ENCODE data around the gene ASAP2.

ASAP2 gene

GRCh38 chr2:9309147-9309546 lies 102.5 kb downstream of the ASAP2 start:
- ATAC-seq (ENCODE audit: insufficient read depth, low read depth) (no peak), DNase-seq (no peak)
- Histone ChIP-seq H3K4me2 (ENCODE audit: insufficient read depth, low read length) (no peak overlapping the region), H4K20me1 (ENCODE audit: insufficient read depth, low read length) (peaks cover 9% of the 10 kb centered on the region; the same call in 1 of the 2 replicates), H3K4me1 (ENCODE audit: insufficient read depth, low read length) (no peaks in the 10 kb centered on the region), H3K27ac (ENCODE audit: low read length) (no peak overlapping the region), H3K79me2 (ENCODE audit: insufficient read depth, low read length) (no peaks in the 10 kb centered on the region), H2AFZ (ENCODE audit: low read depth, low read length) (no peak overlapping the region), H3K27me3 (ENCODE audit: insufficient read depth, low read length, poor library complexity) (no peaks in the 10 kb centered on the region), H3K4me3 (ENCODE audit: low read depth in 1 of 2, low read length in 2 of 2) (no peak overlapping the region), H3K36me3 (ENCODE audit: insufficient read depth, low read length) (no peaks in the 10 kb centered on the region), H3K9me3 (ENCODE audit: insufficient read depth, low read length, severe bottlenecking) (no peaks in the 10 kb centered on the region), H3K9ac (ENCODE audit: low read depth, low read length) (no peak overlapping the region)
- no peak for TF ChIP-seq EZH2 (IDR thresholded peaks at IDR 0.05; ENCODE audit: borderline replicate concordance, low read depth, low read length, severe bottlenecking)
- TF ChIP-seq CTCF (IDR thresholded peaks at IDR 0.05; ENCODE audit: borderline replicate concordance, extremely low read depth, low read length, poor library complexity, severe bottlenecking): no peak

DNA sequence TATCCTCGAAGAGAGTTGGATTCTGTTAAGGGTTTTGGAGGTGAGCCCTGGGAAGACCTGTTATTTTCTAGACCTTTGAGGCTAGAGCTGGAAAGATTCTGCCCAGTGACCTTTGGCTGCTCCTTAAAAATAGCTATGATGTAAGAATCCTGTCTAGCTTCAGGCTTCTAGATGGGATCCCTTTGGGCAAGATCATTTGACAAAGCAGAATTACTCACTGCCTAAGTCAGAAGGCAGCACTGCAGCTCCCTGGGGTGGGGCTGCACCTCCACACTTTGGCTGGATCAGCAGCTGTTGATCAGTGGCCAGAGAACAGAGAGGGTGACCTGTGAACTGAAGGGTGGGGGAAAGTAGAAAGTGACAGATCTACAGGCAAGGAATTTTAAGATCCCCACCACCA lies 103.8 kb downstream of the ASAP2 start:
- Histone ChIP-seq H3K36me3 (ENCODE audit: insufficient read depth, low read length) (no peaks in the 10 kb centered on the region), H3K9me3 (ENCODE audit: insufficient read depth, low read length, severe bottlenecking) (no peaks in the 10 kb centered on the region), H3K4me3 (ENCODE audit: low read depth in 1 of 2, low read length in 2 of 2) (no peak overlapping the region), H3K27ac (ENCODE audit: low read length) (no peak overlapping the region), H3K9ac (ENCODE audit: low read depth, low read length) (no peak overlapping the region), H3K4me2 (ENCODE audit: insufficient read depth, low read length) (no peak overlapping the region), H4K20me1 (ENCODE audit: insufficient read depth, low read length) (peaks cover 9% of the 10 kb centered on the region; the same call in 1 of the 2 replicates), H3K4me1 (ENCODE audit: insufficient read depth, low read length) (no peaks in the 10 kb centered on the region), H3K79me2 (ENCODE audit: insufficient read depth, low read length) (no peaks in the 10 kb centered on the region), H3K27me3 (ENCODE audit: insufficient read depth, low read length, poor library complexity) (no peaks in the 10 kb centered on the region), H2AFZ (ENCODE audit: low read depth, low read length) (no peak overlapping the region)
- DNase-seq: no peak
- no peak for ATAC-seq (ENCODE audit: insufficient read depth, low read depth)
- TF ChIP-seq EZH2 (IDR thresholded peaks at IDR 0.05; ENCODE audit: borderline replicate concordance, low read depth, low read length, severe bottlenecking): no peak
- no peak for TF ChIP-seq CTCF (IDR thresholded peaks at IDR 0.05; ENCODE audit: borderline replicate concordance, extremely low read depth, low read length, poor library complexity, severe bottlenecking)

GRCh38 chr2:9310798-9311197 lies 104.2 kb downstream of the ASAP2 start:
- H3K4me2 ChIP-seq (ENCODE audit: insufficient read depth, low read length): no peak overlapping the region
- H3K79me2 ChIP-seq (ENCODE audit: insufficient read depth, low read length): no peaks in the 10 kb centered on the region
- H3K27ac ChIP-seq (ENCODE audit: low read length): no peak overlapping the region

More at GRCh38 chr2:9310798-9311197, 104.2 kb downstream of the ASAP2 start:
- TF ChIP-seq EZH2 (IDR thresholded peaks at IDR 0.05; ENCODE audit: borderline replicate concordance, low read depth, low read length, severe bottlenecking) (no peak), CTCF (IDR thresholded peaks at IDR 0.05; ENCODE audit: borderline replicate concordance, extremely low read depth, low read length, poor library complexity, severe bottlenecking) (no peak)
- Histone ChIP-seq H3K9me3 (ENCODE audit: insufficient read depth, low read length, severe bottlenecking) (no peaks in the 10 kb centered on the region), H3K9ac (ENCODE audit: low read depth, low read length) (no peak overlapping the region), H3K4me3 (ENCODE audit: low read depth in 1 of 2, low read length in 2 of 2) (no peak overlapping the region), H3K36me3 (ENCODE audit: insufficient read depth, low read length) (no peaks in the 10 kb centered on the region), H3K4me1 (ENCODE audit: insufficient read depth, low read length) (no peaks in the 10 kb centered on the region), H4K20me1 (ENCODE audit: insufficient read depth, low read length) (peaks cover 9% of the 10 kb centered on the region; the same call in 1 of the 2 replicates), H2AFZ (ENCODE audit: low read depth, low read length) (no peak overlapping the region), H3K27me3 (ENCODE audit: insufficient read depth, low read length, poor library complexity) (no peaks in the 10 kb centered on the region)
- DNase-seq (no peak), ATAC-seq (ENCODE audit: insufficient read depth, low read depth) (no peak)
